ENCODE results near the gene MGLL.

Gene MGLL

GRCh38 chr3:127733781-127734180 is 88.5 kb downstream of the MGLL start:
- no peaks in the 10 kb centered on the region for H4K20me1 ChIP-seq (ENCODE audit: insufficient read depth, low read length)
- DNase-seq = no peak
- no peak overlapping the region for H2AFZ ChIP-seq (ENCODE audit: low read depth, low read length)
- H3K4me2 ChIP-seq (ENCODE audit: insufficient read depth, low read length) = no peak overlapping the region
- H3K27me3 ChIP-seq (ENCODE audit: insufficient read depth, low read length, poor library complexity) = peaks cover 3% of the 10 kb centered on the region
- H3K36me3 ChIP-seq (ENCODE audit: insufficient read depth, low read length) = no peaks in the 10 kb centered on the region
- H3K4me1 ChIP-seq (ENCODE audit: insufficient read depth, low read length) = 0 out of 2 replicates have a peak, but pooled peaks cover 7% of the 10 kb centered on the region
- H3K27ac ChIP-seq (ENCODE audit: low read length) = no peak overlapping the region
- no peaks in the 10 kb centered on the region for H3K9me3 ChIP-seq (ENCODE audit: insufficient read depth, low read length, severe bottlenecking)
- H3K4me3 ChIP-seq (ENCODE audit: low read depth in 1 of 2, low read length in 2 of 2) = no peak overlapping the region
- H3K9ac ChIP-seq (ENCODE audit: low read depth, low read length) = no peak overlapping the region
- no peak for ATAC-seq (ENCODE audit: insufficient read depth, low read depth)
- H3K79me2 ChIP-seq (ENCODE audit: insufficient read depth, low read length) = no peaks in the 10 kb centered on the region
- TF ChIP-seq EZH2 (IDR thresholded peaks at IDR 0.05; ENCODE audit: borderline replicate concordance, low read depth, low read length, severe bottlenecking) (no peak), CTCF (IDR thresholded peaks at IDR 0.05; ENCODE audit: borderline replicate concordance, extremely low read depth, low read length, poor library complexity, severe bottlenecking) (no peak)

GRCh38 chr3:127732879-127733350 is 89.4 kb downstream of the MGLL start:
- H3K9ac ChIP-seq (ENCODE audit: low read depth, low read length) = no peak overlapping the region
- H2AFZ ChIP-seq (ENCODE audit: low read depth, low read length) = no peak overlapping the region
- H4K20me1 ChIP-seq (ENCODE audit: insufficient read depth, low read length) = no peaks in the 10 kb centered on the region
- 0 out of 2 replicates have a peak, but pooled peaks cover 2% of the 10 kb centered on the region for H3K4me1 ChIP-seq (ENCODE audit: insufficient read depth, low read length)
- H3K4me2 ChIP-seq (ENCODE audit: insufficient read depth, low read length) = no peak overlapping the region
- H3K27ac ChIP-seq (ENCODE audit: low read length) = no peak overlapping the region
- H3K27me3 ChIP-seq (ENCODE audit: insufficient read depth, low read length, poor library complexity) = peaks cover 3% of the 10 kb centered on the region
- no peak for DNase-seq
- TF ChIP-seq CTCF (IDR thresholded peaks at IDR 0.05; ENCODE audit: borderline replicate concordance, extremely low read depth, low read length, poor library complexity, severe bottlenecking) (no peak), EZH2 (IDR thresholded peaks at IDR 0.05; ENCODE audit: borderline replicate concordance, low read depth, low read length, severe bottlenecking) (no peak)
- H3K79me2 ChIP-seq (ENCODE audit: insufficient read depth, low read length) = no peaks in the 10 kb centered on the region
- H3K36me3 ChIP-seq (ENCODE audit: insufficient read depth, low read length) = no peaks in the 10 kb centered on the region
- no peak overlapping the region for H3K4me3 ChIP-seq (ENCODE audit: low read depth in 1 of 2, low read length in 2 of 2)
- no peaks in the 10 kb centered on the region for H3K9me3 ChIP-seq (ENCODE audit: insufficient read depth, low read length, severe bottlenecking)
- no peak for ATAC-seq (ENCODE audit: insufficient read depth, low read depth)

- H2AFZ ChIP-seq (ENCODE audit: low read depth, low read length) = no peak overlapping the region
- no peak overlapping the region for H3K9ac ChIP-seq (ENCODE audit: low read depth, low read length)
- peaks cover 3% of the 10 kb centered on the region for H3K27me3 ChIP-seq (ENCODE audit: insufficient read depth, low read length, poor library complexity)
- no peaks in the 10 kb centered on the region for H3K9me3 ChIP-seq (ENCODE audit: insufficient read depth, low read length, severe bottlenecking)
- H3K4me1 ChIP-seq (ENCODE audit: insufficient read depth, low read length) = no peaks in the 10 kb centered on the region
- H3K27ac ChIP-seq (ENCODE audit: low read length) = no peak overlapping the region
- H3K4me2 ChIP-seq (ENCODE audit: insufficient read depth, low read length) = no peak overlapping the region
- no peaks in the 10 kb centered on the region for H3K36me3 ChIP-seq (ENCODE audit: insufficient read depth, low read length)
- ATAC-seq (ENCODE audit: insufficient read depth, low read depth) (no peak), DNase-seq (no peak)
- H4K20me1 ChIP-seq (ENCODE audit: insufficient read depth, low read length) = no peaks in the 10 kb centered on the region
- H3K4me3 ChIP-seq (ENCODE audit: low read depth in 1 of 2, low read length in 2 of 2) = no peak overlapping the region
- no peaks in the 10 kb centered on the region for H3K79me2 ChIP-seq (ENCODE audit: insufficient read depth, low read length)
- TF ChIP-seq CTCF (IDR thresholded peaks at IDR 0.05; ENCODE audit: borderline replicate concordance, extremely low read depth, low read length, poor library complexity, severe bottlenecking) (no peak), EZH2 (IDR thresholded peaks at IDR 0.05; ENCODE audit: borderline replicate concordance, low read depth, low read length, severe bottlenecking) (no peak)
These were observed 90.0 kb downstream of the MGLL start for GRCh38 chr3:127732303-127732702.
